ENCODE results near the gene OBI1. TPM values are rescaled to one million over a fixed set of nuclear protein-coding genes. Genes with fewer than 3 reads are reported as not detected.

OBI1 gene
- total and polyA plus RNA-seq, 9 of the 15 experiments (the other 6 are each of a cell fraction or from before 2014, with no cell fraction given): 8.7 to 18.4 (median 14.2) TPM

DNA sequence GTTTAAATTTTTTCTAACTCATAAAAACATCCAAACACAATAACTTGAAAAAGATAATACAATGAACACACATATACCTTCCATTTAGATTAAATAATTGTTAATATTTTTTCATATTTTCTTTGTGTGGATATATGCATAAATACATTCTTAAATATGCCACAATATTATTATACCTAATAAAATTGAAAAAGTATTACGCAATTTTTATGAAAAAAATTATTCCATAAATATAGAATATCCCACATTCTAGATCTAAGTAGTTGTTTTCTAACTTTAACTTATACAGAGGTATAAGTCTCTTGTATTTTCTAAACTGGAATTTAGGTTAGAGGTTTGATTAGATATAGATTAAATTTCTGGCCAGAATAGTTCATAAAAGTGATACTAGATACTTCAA lies 89.9 kb downstream of the OBI1 start:
- no peaks in the 10 kb centered on the region for H3K79me2 ChIP-seq (ENCODE audit: control insufficient read depth, insufficient read depth, low read length)
- DNase-seq (ENCODE audit: extremely low read depth in 1 of 4, low spot score in 3 of 4): no peak
- H3K4me3 ChIP-seq: no peak overlapping the region
- no TSS peak for BruUV-seq (replicated peaks)
- CTCF ChIA-PET (ENCODE audit: low intra/inter-chr PET ratio): no interaction called here
- intact Hi-C loops (cut with micrococcal nuclease): no loop called here
- H3K4me2 ChIP-seq (ENCODE audit: insufficient read depth, low read length): no peak overlapping the region
- FAIRE-seq: no peak
- no peaks in the 10 kb centered on the region for H3K4me1 ChIP-seq (replicated peaks in 1 of 2; ENCODE audit: control insufficient read depth in 2 of 2, insufficient read depth in 2 of 2, low read length in 2 of 2)
- no peaks in the 10 kb centered on the region for H3K9me1 ChIP-seq (ENCODE audit: control insufficient read depth, insufficient read depth, low read length)
- no peaks in the 10 kb centered on the region for H4K20me1 ChIP-seq (replicated peaks; ENCODE audit: control insufficient read depth, insufficient read depth, low read length)
- H3K9ac ChIP-seq (ENCODE audit: insufficient read depth in 1 of 2, low read depth in 2 of 2, low read length in 2 of 2): no peak overlapping the region
- no peaks in the 10 kb centered on the region for H3K9me3 ChIP-seq (replicated peaks; ENCODE audit: control insufficient read depth, insufficient read depth, low read depth, low read length)
- ATAC-seq: no peak
- POLR2A ChIA-PET: no interaction called here
- no peak overlapping the region for H3K27ac ChIP-seq (ENCODE audit: extremely low read depth, low read depth, low read length)
- H2AFZ ChIP-seq (ENCODE audit: low read depth, low read length): no peak overlapping the region
- in situ Hi-C loops (cut with MboI): no loop called here
- H3K27me3 ChIP-seq (ENCODE audit: control insufficient read depth in 2 of 2, insufficient read depth in 2 of 2, low read length in 2 of 2): no peaks in the 10 kb centered on the region
- no peak for TF ChIP-seq JUNB (CRISPR knock-in tag; conservative IDR thresholded peaks at IDR 0.05)
- TF ChIP-seq CEBPG (CRISPR knock-in tag; IDR thresholded peaks at IDR 0.05): no peak
- TF ChIP-seq CEBPG (tag; conservative IDR thresholded peaks at IDR 0.05 in 1 of 2, IDR thresholded peaks at IDR 0.05 in 1 of 2): peak in 1 of 2 experiments; percentile 84; a peak in 2 of 4 replicates
- 7% methylated on average over 1 of the region's 1 CpG for WGBS (ENCODE audit: insufficient coverage, low coverage, missing lambda C conversion rate)
- H3K36me3 ChIP-seq (ENCODE audit: control insufficient read depth, insufficient read depth, low read length): no peaks in the 10 kb centered on the region

DNA sequence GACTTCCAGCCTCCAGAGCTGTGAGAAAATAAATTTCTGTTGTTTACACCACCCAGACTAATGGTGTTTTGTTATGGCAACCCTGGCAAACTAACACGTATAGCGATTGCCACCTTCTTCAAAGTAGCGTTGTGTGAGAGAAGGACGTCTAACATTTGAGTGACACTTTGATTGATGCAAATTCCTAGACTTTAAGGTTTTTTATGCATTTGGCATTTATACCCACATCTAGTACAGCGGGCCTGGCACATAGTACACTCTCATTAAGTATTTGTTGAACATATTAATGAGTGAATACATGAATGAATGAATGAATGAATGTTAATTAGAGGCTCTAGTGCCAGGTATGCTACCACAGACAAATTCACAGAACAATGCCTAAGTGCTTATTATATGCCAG lies 92.3 kb downstream of the OBI1 start:
- TF ChIP-seq POU5F1 (IDR thresholded peaks at IDR 0.05; ENCODE audit: borderline replicate concordance, low read depth, low read length, partially characterized antibody): no peak
- no peak for TF ChIP-seq FOXK2 (conservative IDR thresholded peaks at IDR 0.05 in 1 of 2, IDR thresholded peaks at IDR 0.05 in 1 of 2; ENCODE audit: low read depth in 2 of 2)
- TF ChIP-seq, protein P1, sequence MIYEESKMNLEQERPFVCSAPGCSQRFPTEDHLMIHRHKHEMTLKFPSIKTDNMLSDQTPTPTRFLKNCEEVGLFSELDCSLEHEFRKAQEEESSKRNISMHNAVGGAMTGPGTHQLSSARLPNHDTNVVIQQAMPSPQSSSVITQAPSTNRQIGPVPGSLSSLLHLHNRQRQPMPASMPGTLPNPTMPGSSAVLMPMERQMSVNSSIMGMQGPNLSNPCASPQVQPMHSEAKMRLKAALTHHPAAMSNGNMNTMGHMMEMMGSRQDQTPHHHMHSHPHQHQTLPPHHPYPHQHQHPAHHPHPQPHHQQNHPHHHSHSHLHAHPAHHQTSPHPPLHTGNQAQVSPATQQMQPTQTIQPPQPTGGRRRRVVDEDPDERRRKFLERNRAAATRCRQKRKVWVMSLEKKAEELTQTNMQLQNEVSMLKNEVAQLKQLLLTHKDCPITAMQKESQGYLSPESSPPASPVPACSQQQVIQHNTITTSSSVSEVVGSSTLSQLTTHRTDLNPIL (CRISPR knock-in tag; IDR thresholded peaks at IDR 0.05): no peak
- TF ChIP-seq CAMTA2 (CRISPR knock-in tag; conservative IDR thresholded peaks at IDR 0.05): no peak
- TF ChIP-seq ZKSCAN3 (CRISPR knock-in tag; IDR thresholded peaks at IDR 0.05): no peak
- WGBS (ENCODE audit: insufficient coverage, low coverage, missing lambda C conversion rate): 3% methylated on average over 5 of the region's 5 CpGs
- no TSS peak for BruUV-seq (replicated peaks)
- in situ Hi-C loops (cut with MboI) (no loop called here), intact Hi-C loops (cut with micrococcal nuclease) (no loop called here)
- Histone ChIP-seq H3K4me1 (replicated peaks in 1 of 2; ENCODE audit: control insufficient read depth in 2 of 2, insufficient read depth in 2 of 2, low read length in 2 of 2) (no peaks in the 10 kb centered on the region), H3K27me3 (ENCODE audit: control insufficient read depth in 2 of 2, insufficient read depth in 2 of 2, low read length in 2 of 2) (no peaks in the 10 kb centered on the region), H4K20me1 (replicated peaks; ENCODE audit: control insufficient read depth, insufficient read depth, low read length) (no peaks in the 10 kb centered on the region), H3K4me2 (ENCODE audit: insufficient read depth, low read length) (no peak overlapping the region), H3K4me3 (no peak overlapping the region), H3K9me1 (ENCODE audit: control insufficient read depth, insufficient read depth, low read length) (no peaks in the 10 kb centered on the region), H3K9ac (ENCODE audit: insufficient read depth in 1 of 2, low read depth in 2 of 2, low read length in 2 of 2) (no peak overlapping the region), H3K36me3 (ENCODE audit: control insufficient read depth, insufficient read depth, low read length) (no peaks in the 10 kb centered on the region), H3K79me2 (ENCODE audit: control insufficient read depth, insufficient read depth, low read length) (no peaks in the 10 kb centered on the region), H2AFZ (ENCODE audit: low read depth, low read length) (no peak overlapping the region), H3K9me3 (replicated peaks; ENCODE audit: control insufficient read depth, insufficient read depth, low read depth, low read length) (no peaks in the 10 kb centered on the region), H3K27ac (ENCODE audit: extremely low read depth, low read depth, low read length) (no peak overlapping the region)
- no peak for ATAC-seq
- DNase-seq (ENCODE audit: extremely low read depth in 1 of 4, low spot score in 3 of 4): no peak
- POLR2A ChIA-PET: no interaction called here
- CTCF ChIA-PET (ENCODE audit: low intra/inter-chr PET ratio): no interaction called here
- FAIRE-seq: no peak

Measured in K562 (cell line).